Keratinocyte (primary cell): ENCODE results near the gene CRYBA2. TPM values are rescaled to one million over a fixed set of nuclear protein-coding genes. Genes with fewer than 3 reads are reported as not detected.

Source experiments
- DNase-seq: peaks from one replicate; pipeline ENCODE4 v3.0.0-alpha.2; 2011; ENCODE audit warnings: low read depth, missing footprints, low spot score
- FAIRE-seq: peaks from 2 replicates; lab custom pipeline; 2011; peaks lifted over from hg19 to GRCh38; lab: Jason Lieb, UNC
- H2AFZ ChIP-seq: 2 replicates; pipeline ENCODE4 v1.6.0; 2012; ENCODE audit warnings: low read length, control low read depth, inconsistent platforms; ENCODE audit not compliant: control insufficient read depth
- H3K27ac ChIP-seq: 2 replicates; pipeline ENCODE4 v1.5.1; 2011; ENCODE audit warnings: low read length; ENCODE audit not compliant: control insufficient read depth, insufficient read depth
- H3K27me3 ChIP-seq: 3 replicates; pipeline ENCODE4 v1.6.0; 2011; ENCODE audit warnings: low read length; ENCODE audit not compliant: control insufficient read depth, insufficient read depth; ENCODE audit errors: extremely low read depth
- H3K36me3 ChIP-seq, 2 experiments: 2 replicates in 1 of 2; 3 replicates in 1 of 2; pipeline ENCODE4 v1.5.1; 2011; ENCODE audit warnings: low read length in 2 of 2, mild to moderate bottlenecking in 1 of 2; ENCODE audit not compliant: control insufficient read depth in 2 of 2, insufficient read depth in 2 of 2; ENCODE audit errors: extremely low read depth in 1 of 2
- H3K4me1 ChIP-seq: 3 replicates; pipeline ENCODE4 v1.5.1; 2011; ENCODE audit warnings: low read length; ENCODE audit not compliant: control insufficient read depth, insufficient read depth; ENCODE audit errors: extremely low read depth
- H3K4me2 ChIP-seq: 3 replicates; pipeline ENCODE4 v1.6.0; 2011; ENCODE audit warnings: low read depth, low read length; ENCODE audit not compliant: control insufficient read depth, insufficient read depth; ENCODE audit errors: extremely low read depth
- H3K4me3 ChIP-seq, 3 experiments: fragments of 200-600 bp in 1 of 3; sonication (generic) in 1 of 3; 2 replicates in 2 of 3; 3 replicates in 1 of 3; pipeline ENCODE4 v1.5.1; 2011 to 2016; ENCODE audit warnings: low read length in 3 of 3, mild to moderate bottlenecking in 3 of 3, control low read depth in 2 of 3, inconsistent platforms in 1 of 3, low read depth in 1 of 3, mixed read lengths in 1 of 3, mixed run types in 1 of 3, moderate library complexity in 1 of 3; ENCODE audit not compliant: control insufficient read depth in 2 of 3, insufficient read depth in 2 of 3; ENCODE audit errors: extremely low read depth in 1 of 3
- H3K79me2 ChIP-seq: 2 replicates; pipeline ENCODE4 v1.6.0; 2012; ENCODE audit warnings: low read length; ENCODE audit not compliant: control insufficient read depth, insufficient read depth
- H3K9ac ChIP-seq: 3 replicates; pipeline ENCODE4 v1.6.0; 2011; ENCODE audit warnings: low read length; ENCODE audit not compliant: control insufficient read depth, insufficient read depth; ENCODE audit errors: extremely low read depth
- H3K9me1 ChIP-seq: 3 replicates; pipeline ENCODE4 v1.6.0; 2011; ENCODE audit warnings: low read length; ENCODE audit not compliant: control insufficient read depth, insufficient read depth; ENCODE audit errors: extremely low read depth
- H3K9me3 ChIP-seq: 2 replicates; pipeline ENCODE4 v1.5.1; 2012; ENCODE audit warnings: low read depth, low read length; ENCODE audit not compliant: control insufficient read depth
- H4K20me1 ChIP-seq: 3 replicates; pipeline ENCODE4 v1.6.0; 2011; ENCODE audit warnings: low read length; ENCODE audit not compliant: control insufficient read depth, insufficient read depth; ENCODE audit errors: extremely low read depth
- EZH2 ChIP-seq: IDR thresholded peaks from one replicate; pipeline ENCODE4 v1.6.1; 2012; ENCODE audit warnings: inconsistent platforms, mild to moderate bottlenecking, low read length, moderate library complexity
- dilution Hi-C: fragments of 300-500 bp; cut with MboI; formaldehyde crosslinking; loops from one replicate; pipeline ENCODE4 v1.7.0; 2020; ENCODE audit warnings: low sequenced_read_pairs; ENCODE audit not compliant: extremely low pct_ligation_motif_present
- polyA plus RNA-seq, 5 experiments: library from polyadenylated mRNA; depleted of rRNA in 3 of 5; stranded (reverse) in 3 of 5; stranded (forward) in 1 of 5; unstranded in 1 of 5; fragments of >200 nt; gene quantifications; 1 replicate in 1 of 5; 2 replicates in 3 of 5; 3 replicates in 1 of 5; pipeline versions ENCODE4 v1.2.1 to v1.2.3, GENCODE V29; 2011 to 2012; ENCODE audit warnings: missing spikeins in 2 of 5, low read depth in 1 of 5, low replicate concordance in 1 of 5
- TF ChIP-seq, protein P1 (sequence below), 3 experiments: IDR thresholded peaks in 1 of 3; conservative IDR thresholded peaks in 1 of 3; optimal IDR thresholded peaks in 1 of 3; 2 replicates in 2 of 3; 3 replicates in 1 of 3; pipeline versions ENCODE3 to v1.5.1; 2011; ENCODE audit warnings: low read length in 3 of 3, mild to moderate bottlenecking in 3 of 3, moderate library complexity in 2 of 3, control low read depth in 1 of 3, inconsistent platforms in 1 of 3; ENCODE audit not compliant: insufficient read depth in 2 of 3; ENCODE audit errors: extremely low read depth in 1 of 3

Gene CRYBA2
- polyA plus RNA-seq, 1 donor (not counting 4 experiments of a cell fraction or from before 2014, with no cell fraction given) = not detected

DNA sequence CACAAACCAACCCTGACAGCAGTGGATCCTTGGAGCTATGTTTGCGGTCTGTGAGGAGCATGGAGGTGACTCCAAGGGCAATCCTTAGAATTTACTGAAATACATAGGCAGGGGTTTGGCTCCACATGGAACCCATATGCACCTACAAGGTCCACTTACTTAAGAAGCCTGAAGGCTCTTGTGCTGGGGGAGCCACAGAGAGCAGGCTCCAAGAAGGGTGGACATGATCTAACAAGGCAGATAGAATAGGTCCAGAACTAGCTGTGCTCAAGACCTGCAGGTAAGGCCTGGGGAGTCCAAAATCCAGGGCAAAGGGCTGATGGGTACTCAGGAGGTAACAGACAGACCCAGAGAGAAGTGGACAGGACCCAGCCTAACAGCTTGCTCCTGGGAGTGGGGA lies 34.9 kb downstream of the CRYBA2 start:
- Histone ChIP-seq H3K27ac (no peak overlapping the region), H2AFZ (no peak overlapping the region), H3K4me3 (no peak overlapping the region), H3K9me3 (no peaks in the 10 kb centered on the region), H3K4me2 (no peak overlapping the region), H3K36me3 (no peaks in the 10 kb centered on the region), H3K9ac (no peak overlapping the region), H3K79me2 (no peaks in the 10 kb centered on the region), H4K20me1 (peaks cover 8% of the 10 kb centered on the region), H3K27me3 (peaks cover 62% of the 10 kb centered on the region), H3K9me1 (no peaks in the 10 kb centered on the region), H3K4me1 (peaks cover 3% of the 10 kb centered on the region)
- dilution Hi-C loops = loop anchor here (5.0 kb wide), 1 partner anchor 36 kb away; no protein-coding TSS in a partner anchor
- no peak for FAIRE-seq
- TF ChIP-seq, protein P1, sequence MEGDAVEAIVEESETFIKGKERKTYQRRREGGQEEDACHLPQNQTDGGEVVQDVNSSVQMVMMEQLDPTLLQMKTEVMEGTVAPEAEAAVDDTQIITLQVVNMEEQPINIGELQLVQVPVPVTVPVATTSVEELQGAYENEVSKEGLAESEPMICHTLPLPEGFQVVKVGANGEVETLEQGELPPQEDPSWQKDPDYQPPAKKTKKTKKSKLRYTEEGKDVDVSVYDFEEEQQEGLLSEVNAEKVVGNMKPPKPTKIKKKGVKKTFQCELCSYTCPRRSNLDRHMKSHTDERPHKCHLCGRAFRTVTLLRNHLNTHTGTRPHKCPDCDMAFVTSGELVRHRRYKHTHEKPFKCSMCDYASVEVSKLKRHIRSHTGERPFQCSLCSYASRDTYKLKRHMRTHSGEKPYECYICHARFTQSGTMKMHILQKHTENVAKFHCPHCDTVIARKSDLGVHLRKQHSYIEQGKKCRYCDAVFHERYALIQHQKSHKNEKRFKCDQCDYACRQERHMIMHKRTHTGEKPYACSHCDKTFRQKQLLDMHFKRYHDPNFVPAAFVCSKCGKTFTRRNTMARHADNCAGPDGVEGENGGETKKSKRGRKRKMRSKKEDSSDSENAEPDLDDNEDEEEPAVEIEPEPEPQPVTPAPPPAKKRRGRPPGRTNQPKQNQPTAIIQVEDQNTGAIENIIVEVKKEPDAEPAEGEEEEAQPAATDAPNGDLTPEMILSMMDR (optimal IDR thresholded peaks at IDR 0.05 in 1 of 3, IDR thresholded peaks at IDR 0.05 in 1 of 3, conservative IDR thresholded peaks at IDR 0.05 in 1 of 3; ENCODE audit: extremely low read depth in 1 of 3, insufficient read depth in 2 of 3, low read length in 3 of 3) = no peak
- no peak for TF ChIP-seq EZH2
- no peak for DNase-seq

DNA sequence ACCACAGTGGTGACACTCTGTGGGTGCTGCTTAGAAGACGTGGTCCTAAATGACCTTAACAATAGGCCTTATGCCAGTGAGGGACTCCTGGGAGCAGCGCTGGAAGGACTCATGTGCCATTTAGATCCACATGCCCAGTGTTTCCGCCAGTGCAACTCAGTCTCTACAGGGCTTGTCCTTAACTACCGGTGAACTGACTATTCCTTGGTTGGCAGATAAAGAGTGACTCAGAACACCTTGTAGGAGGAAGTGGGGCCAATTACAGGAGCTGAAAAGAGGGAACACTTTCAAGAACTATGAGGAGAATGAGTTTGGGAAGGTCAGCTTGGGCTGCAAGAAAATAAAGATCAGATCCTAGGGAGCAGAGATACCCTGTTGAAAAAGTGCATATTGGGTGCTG lies 35.6 kb downstream of the CRYBA2 start:
- no peak overlapping the region for H3K4me3 ChIP-seq
- no peaks in the 10 kb centered on the region for H3K36me3 ChIP-seq
- no peak overlapping the region for H3K4me2 ChIP-seq
- no peaks in the 10 kb centered on the region for H3K9me3 ChIP-seq
- H2AFZ ChIP-seq = no peak overlapping the region
- H4K20me1 ChIP-seq = peaks cover 7% of the 10 kb centered on the region
- dilution Hi-C loops = loop anchor here (5.0 kb wide), 1 partner anchor 35 kb away; no protein-coding TSS in a partner anchor
- no peak overlapping the region for H3K27ac ChIP-seq
- H3K9me1 ChIP-seq = no peaks in the 10 kb centered on the region
- H3K9ac ChIP-seq = no peak overlapping the region
- H3K79me2 ChIP-seq = no peaks in the 10 kb centered on the region
- peaks cover 58% of the 10 kb centered on the region for H3K27me3 ChIP-seq
- H3K4me1 ChIP-seq = no peaks in the 10 kb centered on the region
- no peak for TF ChIP-seq EZH2
- TF ChIP-seq, protein P1 (optimal IDR thresholded peaks at IDR 0.05 in 1 of 3, IDR thresholded peaks at IDR 0.05 in 1 of 3, conservative IDR thresholded peaks at IDR 0.05 in 1 of 3; ENCODE audit: extremely low read depth in 1 of 3, insufficient read depth in 2 of 3, low read length in 3 of 3) = no peak
- no peak for FAIRE-seq
- DNase-seq = no peak
